Smooth muscle cell (in vitro differentiated cells): ENCODE results near the gene PRRT1. TPM values are rescaled to one million over a fixed set of nuclear protein-coding genes. Genes with fewer than 3 reads are reported as not detected.

ENCODE experiments used
- DNase-seq: peaks from one replicate; lab custom pipeline; 2025; ENCODE audit not compliant: unreplicated experiment; lab: John Stamatoyannopoulos, UW
- H2AFZ ChIP-seq: fragments of 200-600 bp; sonication (generic); 2 replicates; pipeline ENCODE4 v1.6.0; 2016; ENCODE audit warnings: antibody characterized with exemption, low read depth, mild to moderate bottlenecking
- H3F3A ChIP-seq: fragments of 200-600 bp; sonication (generic); 2 replicates; pipeline ENCODE4 v1.6.0; 2017; ENCODE audit warnings: antibody characterized with exemption, low read depth
- H3K27ac ChIP-seq: fragments of 200-600 bp; sonication (generic); 2 replicates; pipeline ENCODE4 v1.5.1; 2016; ENCODE audit warnings: low read depth, mild to moderate bottlenecking
- H3K27me3 ChIP-seq: fragments of 200-600 bp; sonication (generic); 2 replicates; pipeline ENCODE4 v1.6.1; 2016; ENCODE audit warnings: low read depth, mild to moderate bottlenecking
- H3K36me3 ChIP-seq: fragments of 200-600 bp; sonication (generic); 2 replicates; pipeline ENCODE4 v1.5.1; 2016; ENCODE audit warnings: low read depth
- H3K4me1 ChIP-seq: fragments of 200-600 bp; sonication (generic); 2 replicates; pipeline ENCODE4 v1.5.1; 2016; ENCODE audit warnings: low read depth
- H3K4me2 ChIP-seq: fragments of 200-600 bp; sonication (generic); 2 replicates; pipeline ENCODE4 v1.6.0; 2016; ENCODE audit warnings: mild to moderate bottlenecking
- H3K4me3 ChIP-seq: fragments of 200-600 bp; sonication (generic); 2 replicates; pipeline ENCODE4 v1.5.1; 2016; ENCODE audit warnings: mild to moderate bottlenecking
- H3K79me2 ChIP-seq: fragments of 200-600 bp; sonication (generic); 2 replicates; pipeline ENCODE4 v1.6.0; 2016; ENCODE audit warnings: low read depth, mild to moderate bottlenecking
- H3K9ac ChIP-seq: fragments of 200-600 bp; sonication (generic); 2 replicates; pipeline ENCODE4 v1.6.0; 2016; ENCODE audit warnings: low read depth
- H3K9me3 ChIP-seq: fragments of 200-600 bp; sonication (generic); replicated peaks from 2 replicates; pipeline ENCODE4 v1.5.1; 2016; ENCODE audit warnings: low read depth
- H4K20me1 ChIP-seq: fragments of 200-600 bp; sonication (generic); 2 replicates; pipeline ENCODE4 v1.6.0; 2016; ENCODE audit warnings: low read depth
- CTCF ChIP-seq: fragments of 200-600 bp; sonication (generic); IDR thresholded peaks from 2 replicates; pipeline ENCODE4 v1.5.1; 2017; ENCODE audit warnings: borderline replicate concordance, mild to moderate bottlenecking, antibody characterized with exemption; ENCODE audit not compliant: insufficient read depth, poor library complexity, severe bottlenecking
- WGBS: methylation state at CpG from one replicate; pipeline ENCODE4 v1.1.7; 2016; ENCODE audit warnings: low lambda C conversion rate; 5-methylcytosine and 5-hydroxymethylcytosine counted together
- polyA plus RNA-seq: library from polyadenylated mRNA; unstranded; fragments of >200 nt; fragmentation: Nextera tagmentation; extraction: Ambion mirVana; gene quantifications from 2 replicates; pipeline ENCODE4 v1.2.1, GENCODE V29; 2016
- total RNA-seq: library from RNA; depleted of rRNA; stranded (reverse); fragments of >200 nt; gene quantifications from 2 replicates; pipeline ENCODE4 v1.2.3, GENCODE V29; 2014

Gene PRRT1
- total and polyA plus RNA-seq, 2 experiments from 2014 or later = 3.3 TPM; not detected in 1

- H2AFZ ChIP-seq = peak overlapping the region; percentile 58
- H3K4me2 ChIP-seq = peak overlapping the region; percentile 52
- no peaks in the 10 kb centered on the region for H3K9me3 ChIP-seq
- H3K36me3 ChIP-seq = no peaks in the 10 kb centered on the region
- WGBS = 41% methylated on average over 39 of the region's 39 CpGs
- no peaks in the 10 kb centered on the region for H3F3A ChIP-seq
- no peak for DNase-seq
- peaks cover 12% of the 10 kb centered on the region for H3K4me1 ChIP-seq
- no peak overlapping the region for H3K9ac ChIP-seq
- peak; percentile 17 for TF ChIP-seq CTCF
- H4K20me1 ChIP-seq = no peaks in the 10 kb centered on the region
- H3K79me2 ChIP-seq = no peaks in the 10 kb centered on the region
- no peak overlapping the region for H3K27ac ChIP-seq
- H3K4me3 ChIP-seq = peak overlapping the region; percentile 34
- peaks cover 26% of the 10 kb centered on the region for H3K27me3 ChIP-seq
Measured at GRCh38 chr6:32148289-32149091, 3.2 kb downstream of the PRRT1 start.

- Histone ChIP-seq H3K36me3 (no peaks in the 10 kb centered on the region), H3K27me3 (peaks cover 26% of the 10 kb centered on the region), H3F3A (no peaks in the 10 kb centered on the region), H3K9me3 (no peaks in the 10 kb centered on the region), H3K4me2 (no peak overlapping the region), H3K4me1 (peaks cover 10% of the 10 kb centered on the region), H3K4me3 (no peak overlapping the region), H4K20me1 (no peaks in the 10 kb centered on the region), H3K9ac (no peak overlapping the region), H3K79me2 (no peaks in the 10 kb centered on the region), H3K27ac (no peak overlapping the region), H2AFZ (no peak overlapping the region)
- TF ChIP-seq CTCF = no peak
- WGBS = 97% methylated on average over 4 of the region's 4 CpGs
- no peak for DNase-seq
Measured at GRCh38 chr6:32147401-32148132, 4.2 kb downstream of the PRRT1 start.

GRCh38 chr6:32146687-32147086 is 5.1 kb downstream of the PRRT1 start:
- Histone ChIP-seq H3K4me1 (peaks cover 3% of the 10 kb centered on the region), H3K4me2 (no peak overlapping the region), H3K9me3 (no peaks in the 10 kb centered on the region), H3K27ac (no peak overlapping the region), H3F3A (no peaks in the 10 kb centered on the region), H3K36me3 (no peaks in the 10 kb centered on the region), H4K20me1 (no peaks in the 10 kb centered on the region), H3K79me2 (no peaks in the 10 kb centered on the region), H3K4me3 (no peak overlapping the region), H2AFZ (peak overlapping the region; percentile 27), H3K27me3 (peaks cover 26% of the 10 kb centered on the region), H3K9ac (no peak overlapping the region)
- TF ChIP-seq CTCF = no peak
- WGBS = 43% methylated on average over 4 of the region's 4 CpGs
- DNase-seq = no peak
